ENCODE measurements around the gene RPTOR. TPM values are rescaled to one million over a fixed set of nuclear protein-coding genes. Genes with fewer than 3 reads are reported as not detected.

RPTOR gene
- total RNA-seq, 1 donor, result 45.5 TPM

- peak in 1 of 3 donors; percentile 36 for DNase-seq (ENCODE audit: low read depth in 2 of 3, low spot score in 2 of 3)
Measured at GRCh38 chr17:80585890-80586845, 41.5 kb downstream of the RPTOR start.

GRCh38 chr17:80586846-80587228, 42.2 kb downstream of the RPTOR start:
- no peak for DNase-seq (ENCODE audit: low read depth in 2 of 3, low spot score in 2 of 3)

GRCh38 chr17:80588702-80589383, 44.2 kb downstream of the RPTOR start:
- DNase-seq (ENCODE audit: low read depth in 2 of 3, low spot score in 2 of 3), result no peak

GRCh38 chr17:80591788-80592187, 47.1 kb downstream of the RPTOR start:
- no peak for DNase-seq (ENCODE audit: low read depth in 2 of 3, low spot score in 2 of 3)

DNA sequence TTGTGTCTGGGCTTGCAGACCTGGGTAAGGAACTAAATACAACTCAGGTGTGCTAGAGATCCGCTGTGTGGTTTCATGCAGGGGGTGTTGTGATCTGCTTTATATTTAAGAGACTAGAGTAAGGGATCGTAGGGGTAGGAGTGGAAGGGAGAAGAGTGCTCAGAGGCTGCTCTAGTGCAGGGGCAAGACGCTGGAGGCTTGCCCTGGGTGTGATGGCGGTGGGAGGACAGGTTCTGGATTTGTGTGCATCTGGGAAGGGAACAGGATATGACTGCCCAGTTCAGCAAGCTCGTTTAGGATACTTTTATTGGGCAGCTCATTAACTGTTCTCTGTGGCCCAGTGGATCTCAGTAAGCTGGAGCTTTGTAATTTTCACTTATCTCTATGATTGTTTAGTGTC, 47.6 kb downstream of the RPTOR start:
- no peak for DNase-seq (ENCODE audit: low read depth in 2 of 3, low spot score in 2 of 3)

DNA sequence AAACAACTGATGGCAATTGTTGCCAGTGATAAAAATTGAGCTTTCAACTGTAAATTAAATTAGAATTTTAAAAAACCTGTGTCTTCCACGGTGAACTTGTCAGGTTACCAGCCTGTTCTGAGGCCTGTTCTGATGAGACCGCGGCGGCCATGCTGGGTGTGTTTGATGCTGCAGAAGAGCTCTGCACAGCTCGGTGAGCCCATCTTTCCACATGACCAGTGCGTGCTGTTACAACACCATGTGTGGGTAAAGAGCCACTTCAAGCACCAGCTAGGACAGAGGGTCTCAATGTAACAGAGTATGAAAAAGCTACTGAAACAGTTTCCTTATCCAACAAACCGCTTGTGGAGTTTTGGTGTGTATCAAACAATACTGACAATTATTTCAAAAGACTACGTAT, 48.5 kb downstream of the RPTOR start:
- DNase-seq (ENCODE audit: low read depth in 2 of 3, low spot score in 2 of 3), result no peak

- no peak for DNase-seq (ENCODE audit: low read depth in 2 of 3, low spot score in 2 of 3)
Measured at GRCh38 chr17:80594431-80595269, 50.0 kb downstream of the RPTOR start.

DNA sequence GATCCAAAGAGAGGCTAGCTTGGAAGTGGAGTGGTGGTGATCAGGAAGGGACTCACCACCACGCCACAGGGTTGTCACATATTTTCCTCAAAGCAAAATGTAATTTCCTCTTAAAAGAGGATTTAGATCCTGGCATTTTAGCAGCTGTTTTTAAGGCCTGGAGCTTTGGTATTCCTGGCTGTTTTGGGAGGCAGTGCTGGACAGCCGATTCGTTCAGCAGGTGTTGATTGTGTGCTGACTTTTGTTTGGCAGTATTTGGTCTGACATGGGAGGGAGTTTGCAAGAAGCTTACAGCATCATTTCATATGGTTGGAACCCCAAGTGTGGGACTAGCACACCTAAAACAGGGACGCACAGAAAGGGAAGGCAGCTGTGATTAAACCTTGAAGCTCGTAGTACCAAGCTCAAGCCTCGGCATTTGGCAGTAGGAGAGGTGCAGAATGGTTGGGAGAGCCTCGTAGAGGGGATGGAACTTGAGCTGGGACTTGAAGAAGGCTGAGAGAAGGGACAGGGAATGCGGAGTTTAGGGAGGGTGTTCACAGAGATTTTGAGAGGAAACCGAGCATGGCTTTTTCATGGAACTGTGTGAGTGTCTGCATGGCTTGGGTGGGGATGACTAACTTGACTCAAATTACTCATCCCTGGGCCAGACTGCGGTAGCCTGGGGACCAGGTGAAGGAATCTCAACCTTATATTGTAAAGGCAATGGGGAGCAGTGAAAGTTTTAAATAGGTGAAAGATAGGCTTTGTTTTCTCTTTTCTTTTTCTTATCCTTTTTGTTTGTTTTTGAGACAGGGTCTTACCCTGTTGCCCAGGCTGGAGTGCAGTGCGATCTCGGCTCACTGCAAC, 52.3 kb downstream of the RPTOR start:
- DNase-seq (ENCODE audit: low read depth in 2 of 3, low spot score in 2 of 3), result no peak

GRCh38 chr17:80598813-80599545, 54.3 kb downstream of the RPTOR start:
- DNase-seq (ENCODE audit: low read depth in 2 of 3, low spot score in 2 of 3), result no peak

GRCh38 chr17:80599546-80600305, 55.1 kb downstream of the RPTOR start:
- DNase-seq (ENCODE audit: low read depth in 2 of 3, low spot score in 2 of 3), result no peak

DNA sequence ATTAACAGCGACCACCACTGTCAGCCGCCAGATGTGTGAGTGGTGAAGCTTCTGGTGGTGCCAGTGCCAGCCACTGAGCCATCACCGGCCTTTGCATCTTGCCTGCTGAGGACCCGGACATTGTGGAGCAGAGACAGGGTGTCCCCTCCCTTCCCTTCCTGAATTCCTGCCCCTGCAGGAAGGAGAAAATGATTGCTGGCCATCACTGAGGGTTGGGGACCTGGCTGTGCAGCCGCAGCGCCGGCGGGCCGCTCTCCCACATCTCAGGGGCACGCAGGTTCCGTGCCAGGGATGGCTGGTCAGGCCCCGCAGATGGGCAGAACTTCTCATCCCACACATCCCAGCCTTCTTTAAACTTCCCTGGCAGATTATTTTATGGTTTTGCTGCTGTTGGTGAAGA, 56.5 kb downstream of the RPTOR start:
- no peak for DNase-seq (ENCODE audit: low read depth in 2 of 3, low spot score in 2 of 3)

- DNase-seq (ENCODE audit: low read depth in 2 of 3, low spot score in 2 of 3), result no peak
Measured at GRCh38 chr17:80603396-80603795, 58.8 kb downstream of the RPTOR start.

DNA sequence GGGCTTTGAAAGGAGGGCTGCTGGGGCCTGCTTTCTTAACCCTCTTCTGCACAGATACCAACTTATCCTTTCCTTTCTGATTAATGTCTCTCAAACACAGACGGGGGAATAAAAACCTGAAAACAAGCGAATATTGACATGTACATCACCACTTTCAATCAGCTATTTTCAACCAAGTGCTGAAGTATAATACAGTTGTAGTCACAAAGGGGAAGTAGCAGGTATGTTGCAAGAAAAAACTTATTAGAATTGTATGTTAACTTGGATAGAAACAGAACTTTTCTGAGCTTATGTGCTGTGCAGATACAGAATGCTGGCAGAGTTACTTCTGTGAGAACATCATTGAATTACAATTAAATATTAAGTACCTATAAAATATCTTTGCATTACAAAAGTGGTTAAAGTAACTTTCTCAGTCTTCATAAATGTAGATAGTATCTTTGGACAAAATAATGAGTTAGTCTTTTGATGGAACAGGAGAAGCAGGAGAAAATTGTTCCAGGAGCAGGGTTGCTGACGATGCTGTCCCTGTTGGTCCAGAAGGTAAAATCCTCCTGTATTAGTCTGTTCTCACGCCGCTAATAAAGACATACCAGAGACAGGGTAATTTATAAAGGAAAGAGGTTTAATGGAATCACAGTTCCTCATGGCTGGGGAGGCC, 59.5 kb downstream of the RPTOR start:
- peak in 1 of 3 donors; percentile 24 for DNase-seq (ENCODE audit: low read depth in 2 of 3, low spot score in 2 of 3)

DNA sequence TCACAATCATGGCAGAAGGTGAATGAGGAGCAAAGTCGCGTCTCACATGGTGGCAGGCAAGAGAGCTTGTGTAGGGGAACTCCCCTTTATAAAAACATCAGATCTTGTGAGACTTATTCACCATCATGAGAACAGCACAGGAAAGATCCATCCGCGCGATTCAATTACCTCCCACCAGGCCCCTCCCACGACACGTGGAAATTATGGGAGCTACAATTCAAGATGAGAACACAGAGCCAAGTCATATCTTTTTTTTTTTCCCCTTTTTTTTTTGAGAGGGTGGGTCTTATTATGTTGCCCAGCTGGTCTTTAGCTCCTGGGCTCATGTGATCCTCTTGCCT, 60.0 kb downstream of the RPTOR start:
- DNase-seq (ENCODE audit: low read depth in 2 of 3, low spot score in 2 of 3), result no peak

GRCh38 chr17:80605326-80606066, 60.9 kb downstream of the RPTOR start:
- DNase-seq (ENCODE audit: low read depth in 2 of 3, low spot score in 2 of 3), result no peak

DNA sequence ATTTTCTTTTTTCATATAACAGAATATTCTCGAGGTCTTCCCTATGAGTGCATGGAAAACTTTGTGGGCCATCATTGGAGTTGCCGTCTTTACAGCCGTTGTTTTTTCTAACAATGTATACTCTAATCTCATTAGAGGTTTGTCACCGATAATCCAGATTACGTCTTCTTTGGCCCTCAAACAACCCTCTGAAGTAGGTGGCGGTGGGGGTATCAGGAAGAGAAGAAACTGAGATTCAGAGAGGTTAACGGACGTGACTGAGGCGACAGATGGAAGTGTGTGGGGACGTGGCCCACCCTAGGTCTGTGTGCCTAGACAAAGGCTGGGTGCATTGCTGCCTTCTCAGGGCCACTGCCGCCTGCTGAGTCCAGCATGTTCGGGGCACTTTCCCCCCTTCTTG, 63.7 kb downstream of the RPTOR start:
- DNase-seq (ENCODE audit: low read depth in 2 of 3, low spot score in 2 of 3), result no peak

GRCh38 chr17:80609757-80610156, 65.1 kb downstream of the RPTOR start:
- DNase-seq (ENCODE audit: low read depth in 2 of 3, low spot score in 2 of 3), result no peak

GRCh38 chr17:80611816-80612215, 67.2 kb downstream of the RPTOR start:
- no peak for DNase-seq (ENCODE audit: low read depth in 2 of 3, low spot score in 2 of 3)

All from hematopoietic multipotent progenitor cell (in vitro differentiated cells).